Measurements from ENCODE around the gene PIAS4. TPM values are rescaled to one million over a fixed set of nuclear protein-coding genes. Genes with fewer than 3 reads are reported as not detected.

PIAS4 gene
- total RNA-seq, 1 donor from 2014 or later: 26.7 TPM

GRCh38 chr19:4077800-4078684, 70.5 kb downstream of the PIAS4 start:
- no peak for DNase-seq (ENCODE audit: low read depth)
- TF ChIP-seq, protein P1, sequence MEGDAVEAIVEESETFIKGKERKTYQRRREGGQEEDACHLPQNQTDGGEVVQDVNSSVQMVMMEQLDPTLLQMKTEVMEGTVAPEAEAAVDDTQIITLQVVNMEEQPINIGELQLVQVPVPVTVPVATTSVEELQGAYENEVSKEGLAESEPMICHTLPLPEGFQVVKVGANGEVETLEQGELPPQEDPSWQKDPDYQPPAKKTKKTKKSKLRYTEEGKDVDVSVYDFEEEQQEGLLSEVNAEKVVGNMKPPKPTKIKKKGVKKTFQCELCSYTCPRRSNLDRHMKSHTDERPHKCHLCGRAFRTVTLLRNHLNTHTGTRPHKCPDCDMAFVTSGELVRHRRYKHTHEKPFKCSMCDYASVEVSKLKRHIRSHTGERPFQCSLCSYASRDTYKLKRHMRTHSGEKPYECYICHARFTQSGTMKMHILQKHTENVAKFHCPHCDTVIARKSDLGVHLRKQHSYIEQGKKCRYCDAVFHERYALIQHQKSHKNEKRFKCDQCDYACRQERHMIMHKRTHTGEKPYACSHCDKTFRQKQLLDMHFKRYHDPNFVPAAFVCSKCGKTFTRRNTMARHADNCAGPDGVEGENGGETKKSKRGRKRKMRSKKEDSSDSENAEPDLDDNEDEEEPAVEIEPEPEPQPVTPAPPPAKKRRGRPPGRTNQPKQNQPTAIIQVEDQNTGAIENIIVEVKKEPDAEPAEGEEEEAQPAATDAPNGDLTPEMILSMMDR (conservative IDR thresholded peaks at IDR 0.05; ENCODE audit: low read depth, low read length): no peak

GRCh38 chr19:4080473-4080872, 72.9 kb downstream of the PIAS4 start:
- DNase-seq (ENCODE audit: low read depth): no peak
- no peak overlapping the region for H3K4me3 ChIP-seq (ENCODE audit: low read depth, low read length)
- TF ChIP-seq, protein P1 (conservative IDR thresholded peaks at IDR 0.05; ENCODE audit: low read depth, low read length): no peak

More at GRCh38 chr19:4077800-4078684, 70.5 kb downstream of the PIAS4 start:
- H3K4me3 ChIP-seq (ENCODE audit: low read depth, low read length): peak overlapping the region; percentile 53

- no peak for DNase-seq (ENCODE audit: low read depth)
Observed at GRCh38 chr19:4081441-4082129, 74.0 kb downstream of the PIAS4 start.

GRCh38 chr19:4082172-4082571, 74.6 kb downstream of the PIAS4 start:
- no peak overlapping the region for H3K4me3 ChIP-seq (ENCODE audit: low read depth, low read length)
- no peak for DNase-seq (ENCODE audit: low read depth)
- TF ChIP-seq, protein P1 (conservative IDR thresholded peaks at IDR 0.05; ENCODE audit: low read depth, low read length): no peak

More at GRCh38 chr19:4081441-4082129, 74.0 kb downstream of the PIAS4 start:
- no peak overlapping the region for H3K4me3 ChIP-seq (ENCODE audit: low read depth, low read length)
- TF ChIP-seq, protein P1 (conservative IDR thresholded peaks at IDR 0.05; ENCODE audit: low read depth, low read length): no peak

GRCh38 chr19:4083677-4084546, 76.4 kb downstream of the PIAS4 start:
- DNase-seq (ENCODE audit: low read depth): no peak
- TF ChIP-seq, protein P1 (conservative IDR thresholded peaks at IDR 0.05; ENCODE audit: low read depth, low read length): no peak
- H3K4me3 ChIP-seq (ENCODE audit: low read depth, low read length): no peak overlapping the region

DNA sequence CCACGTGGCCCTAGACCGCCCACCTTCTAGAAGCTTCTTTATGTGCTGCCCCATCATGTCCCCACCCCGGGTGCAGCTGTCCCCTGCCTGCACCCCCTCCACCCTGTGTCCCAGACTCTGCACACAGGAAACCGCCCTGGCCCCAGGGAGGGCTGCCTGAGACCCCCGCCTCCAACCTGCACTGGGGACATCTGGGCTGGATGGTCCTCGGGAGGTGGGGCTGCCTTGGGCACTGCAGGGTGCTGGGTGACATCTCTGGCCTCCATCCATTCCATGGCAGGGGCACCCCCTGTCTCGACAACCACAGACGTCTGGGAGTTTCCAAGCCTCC, 77.0 kb downstream of the PIAS4 start:
- H3K4me3 ChIP-seq (ENCODE audit: low read depth, low read length): no peak overlapping the region
- DNase-seq (ENCODE audit: low read depth): no peak
- TF ChIP-seq, protein P1 (conservative IDR thresholded peaks at IDR 0.05; ENCODE audit: low read depth, low read length): no peak

All from epithelial cell of proximal tubule (primary cell).